Endothelial cell of umbilical vein (primary cell): ENCODE measurements around the gene SLC9A3.

Experiments used
- CTCF ChIP-seq, 2 donors: IDR thresholded peaks; 1 replicate in 1 of 2; 2 replicates in 1 of 2; pipeline ENCODE4 v1.5.1; 2011; ENCODE audit warnings: low read length in 2 of 2, mild to moderate bottlenecking in 2 of 2, moderate library complexity in 2 of 2, control low read depth in 1 of 2, inconsistent platforms in 1 of 2, low read depth in 1 of 2; ENCODE audit not compliant: insufficient read depth in 1 of 2; ENCODE audit errors: extremely low read depth in 1 of 2
- EZH2 ChIP-seq: IDR thresholded peaks from 2 replicates; pipeline ENCODE4 v1.6.1; 2012; ENCODE audit warnings: borderline replicate concordance, low read depth, mild to moderate bottlenecking, moderate library complexity, low read length, inconsistent platforms; ENCODE audit not compliant: severe bottlenecking
- FOS ChIP-seq: IDR thresholded peaks from 2 replicates; pipeline ENCODE4 v1.6.1; 2011; ENCODE audit warnings: mild to moderate bottlenecking, low read length, moderate library complexity, borderline replicate concordance; ENCODE audit not compliant: insufficient read depth
- GATA2 ChIP-seq: IDR thresholded peaks from 2 replicates; pipeline ENCODE4 v1.7.0; 2011; ENCODE audit warnings: low read depth, mild to moderate bottlenecking, moderate library complexity, mixed read lengths, low read length; ENCODE audit not compliant: insufficient read length, insufficient read depth
- JUN ChIP-seq: IDR thresholded peaks from 2 replicates; pipeline ENCODE4 v1.6.1; 2011; ENCODE audit warnings: borderline replicate concordance, low read depth; ENCODE audit not compliant: insufficient read length, insufficient read depth
- MYC ChIP-seq: IDR thresholded peaks from one replicate; pipeline ENCODE4 v1.6.1; 2011; ENCODE audit warnings: mild to moderate bottlenecking, low read depth, low read length
- POLR2A ChIP-seq: IDR thresholded peaks from 2 replicates; pipeline ENCODE4 v1.6.1; 2012; ENCODE audit warnings: low read depth, mild to moderate bottlenecking, control low read depth, low read length
- POLR2AphosphoS5 ChIP-seq: IDR thresholded peaks from 2 replicates; pipeline ENCODE4 v1.6.1; 2012; ENCODE audit warnings: low read depth, mild to moderate bottlenecking, control low read depth, low read length, moderate library complexity; ENCODE audit not compliant: insufficient read depth
- TF ChIP-seq, protein P1 (sequence below): IDR thresholded peaks from 2 replicates; pipeline ENCODE4 v1.6.1; 2011; ENCODE audit not compliant: insufficient read depth, insufficient read length

DNA sequence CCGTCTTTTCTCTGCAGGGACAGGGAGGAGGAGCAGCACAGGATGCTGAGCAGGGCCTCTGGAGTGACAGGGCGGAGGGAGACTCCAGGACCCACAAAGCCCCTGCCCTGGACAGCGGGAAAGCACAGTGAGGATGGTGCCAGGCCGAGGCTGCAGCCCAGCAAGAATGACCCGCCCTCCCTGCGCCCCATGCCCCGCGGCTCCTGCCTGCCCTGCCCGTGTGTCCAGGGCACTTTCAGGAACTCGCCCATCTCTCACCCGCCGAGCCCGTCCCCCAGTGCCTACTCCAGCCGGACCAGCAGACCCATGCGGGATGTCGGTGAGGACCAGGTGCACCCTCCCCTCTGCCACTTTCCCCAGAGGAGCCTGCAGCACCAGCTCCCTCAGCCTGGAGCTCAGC, 90.4 kb downstream of the SLC9A3 start:
- TF ChIP-seq CTCF (IDR thresholded peaks at IDR 0.05; ENCODE audit: extremely low read depth in 1 of 2, insufficient read depth in 1 of 2, low read depth in 1 of 2, low read length in 2 of 2) (no peak), EZH2 (no peak), POLR2AphosphoS5 (no peak), MYC (no peak), POLR2A (no peak), FOS (no peak), JUN (no peak), GATA2 (no peak)
- TF ChIP-seq, protein P1, sequence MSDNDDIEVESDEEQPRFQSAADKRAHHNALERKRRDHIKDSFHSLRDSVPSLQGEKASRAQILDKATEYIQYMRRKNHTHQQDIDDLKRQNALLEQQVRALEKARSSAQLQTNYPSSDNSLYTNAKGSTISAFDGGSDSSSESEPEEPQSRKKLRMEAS: no peak
